HuH-7 (cell line): ENCODE results near the gene IRF5.
"Not testable (repeated sequence)": the region's sequence is repeated elsewhere in the genome, so short reads cannot be mapped to it uniquely, and the experiment has no call there.

ENCODE experiments used
- DNase-seq: peaks from one replicate; pipeline ENCODE4 v3.0.0; 2011; ENCODE audit warnings: low spot score

IRF5 gene

GRCh38 chr7:128968624-128969023 is 30.9 kb downstream of the IRF5 start:
- DNase-seq, result no peak

- no peak for DNase-seq
These were observed 36.7 kb downstream of the IRF5 start for GRCh38 chr7:128974241-128974934.

DNA sequence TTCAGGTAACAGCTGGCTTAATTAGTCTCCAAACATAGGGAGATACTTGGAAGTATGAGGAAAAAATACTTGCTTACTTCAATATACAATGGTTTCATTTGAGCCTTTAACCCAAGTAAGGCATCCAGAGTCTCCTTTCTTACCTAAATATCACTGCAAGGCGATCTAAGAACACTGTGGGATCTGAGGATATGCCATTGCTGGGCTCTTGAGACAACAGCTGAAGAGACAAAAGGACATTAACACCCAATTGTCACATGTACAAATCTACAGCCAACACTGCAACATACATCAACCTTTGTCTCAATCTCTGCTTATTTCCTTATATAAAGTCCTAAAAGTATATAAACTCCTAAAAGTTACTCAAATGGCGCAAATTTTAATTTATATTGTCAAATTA is 44.4 kb downstream of the IRF5 start:
- DNase-seq, result no peak

- no peak for DNase-seq
These were observed 47.9 kb downstream of the IRF5 start for GRCh38 chr7:128985660-128986059.

DNA sequence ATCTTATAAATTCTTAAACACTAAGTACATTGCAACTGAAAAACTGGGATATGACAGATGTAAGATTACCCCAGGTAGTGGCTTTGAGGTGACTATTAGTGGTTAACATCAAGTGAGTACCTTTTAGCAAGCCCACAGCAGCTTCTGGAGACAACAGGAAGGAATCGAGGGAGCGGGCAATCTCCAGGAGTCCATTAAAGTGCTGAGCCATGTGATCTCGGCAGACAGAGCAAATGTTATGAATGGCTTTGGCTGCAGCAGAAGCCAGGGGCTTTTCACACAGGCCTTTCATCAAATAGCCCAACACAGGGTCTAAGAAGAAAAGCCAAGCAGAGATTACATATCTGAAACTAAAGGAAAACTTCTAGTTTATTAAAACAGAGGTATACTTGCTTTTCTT is 48.9 kb downstream of the IRF5 start:
- no peak for DNase-seq

GRCh38 chr7:128988372-128988771 is 50.6 kb downstream of the IRF5 start:
- DNase-seq, result no peak

DNA sequence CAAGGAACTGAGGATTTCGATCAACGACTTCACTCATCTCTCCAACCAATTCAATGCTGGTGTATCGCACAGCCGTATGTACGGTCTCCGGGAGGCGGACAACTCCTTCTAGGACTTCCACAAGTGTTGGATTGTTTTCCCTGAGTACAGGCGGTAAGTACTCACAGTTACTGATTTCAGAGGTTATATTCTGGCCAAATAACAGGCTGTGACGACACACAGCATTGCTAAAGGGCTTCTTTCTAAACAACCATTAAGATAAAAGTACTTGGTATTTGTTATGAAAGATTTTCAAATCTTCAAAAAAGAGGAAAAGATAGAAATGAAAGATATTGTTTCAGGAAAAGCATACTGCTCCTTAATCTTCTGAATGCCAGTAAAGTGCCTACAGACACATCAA is 52.2 kb downstream of the IRF5 start:
- no peak for DNase-seq

- no peak for DNase-seq
These were observed 55.7 kb downstream of the IRF5 start for GRCh38 chr7:128993419-128993818.

GRCh38 chr7:128994560-128994959 is 56.8 kb downstream of the IRF5 start:
- not testable (repeated sequence) for DNase-seq

DNA sequence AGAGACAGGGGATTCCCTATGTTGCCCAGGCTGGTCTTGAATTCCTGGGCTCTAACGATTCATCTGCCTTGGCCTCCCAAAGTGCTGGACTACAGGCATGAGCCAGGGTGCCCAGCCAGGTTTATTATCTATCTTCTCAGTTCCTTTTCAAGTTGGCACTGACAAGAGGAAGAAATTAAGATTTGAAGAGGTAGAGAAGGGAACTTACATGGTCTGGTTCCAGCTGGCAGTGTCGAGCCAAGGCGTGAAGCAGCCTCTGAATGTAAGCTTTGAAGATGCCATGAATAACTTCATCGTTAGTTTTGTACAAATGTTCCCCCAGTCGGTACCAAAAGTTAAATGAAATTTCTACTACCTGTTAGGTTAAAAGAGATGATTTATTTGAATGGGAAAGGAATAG is 59.5 kb downstream of the IRF5 start:
- no peak for DNase-seq
